ENCODE results near the gene CALM1.
A peak's percentile ranks its signal among the peaks of the same experiment; 100 is the strongest.

Gene CALM1

GRCh38 chr14:90397425-90398314, 841 bp downstream of the CALM1 start:
- H3K9me3 Mint-ChIP-seq, result no peaks in the 10 kb centered on the region
- no peaks in the 10 kb centered on the region for H3K27me3 Mint-ChIP-seq
- H3K36me3 Mint-ChIP-seq (ENCODE audit: low read depth), result peaks cover 41% of the 10 kb centered on the region
- H3K27ac Mint-ChIP-seq, result peak overlapping the region; percentile 90
- peaks cover 46% of the 10 kb centered on the region for H3K4me1 Mint-ChIP-seq (ENCODE audit: low read depth)
- H3K4me3 Mint-ChIP-seq, result peak overlapping the region; percentile 91

GRCh38 chr14:90398315-90398839, 1.5 kb downstream of the CALM1 start:
- H3K36me3 Mint-ChIP-seq (ENCODE audit: low read depth), result peaks cover 48% of the 10 kb centered on the region

GRCh38 chr14:90398841-90399540, 2.2 kb downstream of the CALM1 start:
- Mint-ChIP-seq H3K27me3 (no peaks in the 10 kb centered on the region), H3K9me3 (no peaks in the 10 kb centered on the region), H3K4me3 (peak overlapping the region; percentile 91), H3K36me3 (ENCODE audit: low read depth) (peaks cover 54% of the 10 kb centered on the region), H3K27ac (peak overlapping the region; percentile 89), H3K4me1 (ENCODE audit: low read depth) (peaks cover 58% of the 10 kb centered on the region)

More at GRCh38 chr14:90398315-90398839, 1.5 kb downstream of the CALM1 start:
- H3K27me3 Mint-ChIP-seq, result no peaks in the 10 kb centered on the region
- H3K9me3 Mint-ChIP-seq, result no peaks in the 10 kb centered on the region
- peak overlapping the region; percentile 91 for H3K4me3 Mint-ChIP-seq
- H3K4me1 Mint-ChIP-seq (ENCODE audit: low read depth), result peaks cover 53% of the 10 kb centered on the region
- peak overlapping the region; percentile 89 for H3K27ac Mint-ChIP-seq

- Mint-ChIP-seq H3K36me3 (ENCODE audit: low read depth) (peaks cover 62% of the 10 kb centered on the region), H3K27ac (peak overlapping the region; percentile 89), H3K4me1 (ENCODE audit: low read depth) (peaks cover 66% of the 10 kb centered on the region), H3K4me3 (peak overlapping the region; percentile 91), H3K27me3 (no peaks in the 10 kb centered on the region), H3K9me3 (no peaks in the 10 kb centered on the region)
Observed at GRCh38 chr14:90399541-90400444, 3.0 kb downstream of the CALM1 start.

GRCh38 chr14:90400904-90401561, 4.2 kb downstream of the CALM1 start:
- Mint-ChIP-seq H3K36me3 (ENCODE audit: low read depth) (peaks cover 75% of the 10 kb centered on the region), H3K4me1 (ENCODE audit: low read depth) (peaks cover 77% of the 10 kb centered on the region), H3K27ac (peak overlapping the region; percentile 89), H3K27me3 (no peaks in the 10 kb centered on the region), H3K4me3 (peak overlapping the region; percentile 91), H3K9me3 (no peaks in the 10 kb centered on the region)

GRCh38 chr14:90402016-90402415, 5.2 kb downstream of the CALM1 start:
- H3K4me3 Mint-ChIP-seq, result peak overlapping the region; percentile 33
- peak overlapping the region; percentile 84 for H3K27ac Mint-ChIP-seq
- no peaks in the 10 kb centered on the region for H3K27me3 Mint-ChIP-seq
- peaks cover 82% of the 10 kb centered on the region for H3K4me1 Mint-ChIP-seq (ENCODE audit: low read depth)
- H3K36me3 Mint-ChIP-seq (ENCODE audit: low read depth), result peaks cover 82% of the 10 kb centered on the region
- no peaks in the 10 kb centered on the region for H3K9me3 Mint-ChIP-seq

- Mint-ChIP-seq H3K4me1 (ENCODE audit: low read depth) (peaks cover 82% of the 10 kb centered on the region), H3K27ac (peak overlapping the region; percentile 84), H3K27me3 (no peaks in the 10 kb centered on the region), H3K4me3 (no peak overlapping the region), H3K9me3 (no peaks in the 10 kb centered on the region), H3K36me3 (ENCODE audit: low read depth) (peaks cover 86% of the 10 kb centered on the region)
Observed at GRCh38 chr14:90403065-90403464, 6.2 kb downstream of the CALM1 start.

- Mint-ChIP-seq H3K36me3 (ENCODE audit: low read depth) (peaks cover 74% of the 10 kb centered on the region), H3K9me3 (no peaks in the 10 kb centered on the region), H3K4me1 (ENCODE audit: low read depth) (peaks cover 73% of the 10 kb centered on the region), H3K4me3 (no peak overlapping the region), H3K27me3 (no peaks in the 10 kb centered on the region), H3K27ac (no peak overlapping the region)
Observed at GRCh38 chr14:90405101-90405500, 8.3 kb downstream of the CALM1 start.

- Mint-ChIP-seq H3K9me3 (no peaks in the 10 kb centered on the region), H3K4me1 (ENCODE audit: low read depth) (peaks cover 71% of the 10 kb centered on the region), H3K4me3 (no peak overlapping the region), H3K36me3 (ENCODE audit: low read depth) (peaks cover 67% of the 10 kb centered on the region), H3K27me3 (no peaks in the 10 kb centered on the region), H3K27ac (peak overlapping the region; percentile 60)
Observed at GRCh38 chr14:90405755-90406154, 8.9 kb downstream of the CALM1 start.

- no peaks in the 10 kb centered on the region for H3K9me3 Mint-ChIP-seq
- peaks cover 61% of the 10 kb centered on the region for H3K36me3 Mint-ChIP-seq (ENCODE audit: low read depth)
- no peak overlapping the region for H3K4me3 Mint-ChIP-seq
- peaks cover 65% of the 10 kb centered on the region for H3K4me1 Mint-ChIP-seq (ENCODE audit: low read depth)
- H3K27me3 Mint-ChIP-seq, result no peaks in the 10 kb centered on the region
- peak overlapping the region; percentile 60 for H3K27ac Mint-ChIP-seq
Observed at GRCh38 chr14:90406384-90406798, 9.6 kb downstream of the CALM1 start.

GRCh38 chr14:90407230-90407629, 10.4 kb downstream of the CALM1 start:
- Mint-ChIP-seq H3K36me3 (ENCODE audit: low read depth) (peaks cover 52% of the 10 kb centered on the region), H3K4me3 (no peak overlapping the region), H3K27ac (peak overlapping the region; percentile 65), H3K27me3 (no peaks in the 10 kb centered on the region), H3K9me3 (no peaks in the 10 kb centered on the region), H3K4me1 (ENCODE audit: low read depth) (peaks cover 56% of the 10 kb centered on the region)

- H3K4me3 Mint-ChIP-seq, result no peak overlapping the region
- peaks cover 43% of the 10 kb centered on the region for H3K4me1 Mint-ChIP-seq (ENCODE audit: low read depth)
- peak overlapping the region; percentile 1 for H3K27ac Mint-ChIP-seq
- H3K9me3 Mint-ChIP-seq, result no peaks in the 10 kb centered on the region
- peaks cover 37% of the 10 kb centered on the region for H3K36me3 Mint-ChIP-seq (ENCODE audit: low read depth)
- H3K27me3 Mint-ChIP-seq, result no peaks in the 10 kb centered on the region
Observed at GRCh38 chr14:90408713-90409112, 11.9 kb downstream of the CALM1 start.

- Mint-ChIP-seq H3K27ac (peak overlapping the region; percentile 1), H3K27me3 (no peaks in the 10 kb centered on the region), H3K4me1 (ENCODE audit: low read depth) (peaks cover 38% of the 10 kb centered on the region), H3K4me3 (no peak overlapping the region), H3K9me3 (no peaks in the 10 kb centered on the region), H3K36me3 (ENCODE audit: low read depth) (peaks cover 32% of the 10 kb centered on the region)
Observed at GRCh38 chr14:90409209-90409730, 12.4 kb downstream of the CALM1 start.

GRCh38 chr14:90412058-90412457, 15.2 kb downstream of the CALM1 start:
- H3K4me3 Mint-ChIP-seq, result no peak overlapping the region
- H3K4me1 Mint-ChIP-seq (ENCODE audit: low read depth), result peaks cover 12% of the 10 kb centered on the region
- no peak overlapping the region for H3K27ac Mint-ChIP-seq
- no peaks in the 10 kb centered on the region for H3K27me3 Mint-ChIP-seq
- no peaks in the 10 kb centered on the region for H3K9me3 Mint-ChIP-seq
- peaks cover 7% of the 10 kb centered on the region for H3K36me3 Mint-ChIP-seq (ENCODE audit: low read depth)
